ENCODE data around the gene RPL23. TPM values are rescaled to one million over a fixed set of nuclear protein-coding genes. Genes with fewer than 3 reads are reported as not detected.

Gene RPL23
- total RNA-seq, 2 donors from 2014 or later: 1,230 to 1,505 TPM

Other genes starting within 250 kb of the RPL23 start
- gene SRCIN1, start 247.8 kb downstream of the RPL23 start, total RNA-seq: 1 to 10 TPM in 1 of 2 donors, under 1 TPM in 1; 0.72 to 1.8 TPM
- 10 to 100 TPM; 30.3 to 37.4 TPM for gene EPOP, start 178.8 kb downstream of the RPL23 start, total RNA-seq
- 100 to 1,000 TPM; 251 to 263 TPM for gene MLLT6, start 148.4 kb downstream of the RPL23 start, total RNA-seq
- 10 to 100 TPM; 25.5 to 27.8 TPM for gene CISD3, start 123.4 kb downstream of the RPL23 start, total RNA-seq
- gene PCGF2, start 105.4 kb downstream of the RPL23 start, total RNA-seq: 1 to 10 TPM; 2.7 to 7.7 TPM
- gene PSMB3, start 101.0 kb downstream of the RPL23 start, total RNA-seq: 100 to 1,000 TPM; 182 to 190 TPM
- gene PIP4K2B, start 54.2 kb downstream of the RPL23 start, total RNA-seq: 10 to 100 TPM; 32.7 to 34.3 TPM
- gene CWC25, start 28.4 kb downstream of the RPL23 start, total RNA-seq: 10 to 100 TPM; 29.7 to 33.5 TPM
- gene LASP1, start 16.3 kb upstream of the RPL23 start, total RNA-seq: 100 to 1,000 TPM; 160 to 172 TPM
- under 1 TPM in 1 of 2 donors, not detected in 1; 0.16 TPM for gene FBXO47, start 113.7 kb upstream of the RPL23 start, total RNA-seq

Measured in activated T-cell treated with anti-CD3 and anti-CD28 coated beads, Interleukin-2, amount 50 U/mL, for 72 hours (primary cell).